HepG2 (cell line): Measurements from ENCODE around the gene APIP. TPM values are rescaled to one million over a fixed set of nuclear protein-coding genes. Genes with fewer than 3 reads are reported as not detected.

ENCODE experiments used
- DPF2 ChIP-seq: sonication (generic); formaldehyde crosslinking; IDR thresholded peaks from 2 replicates; pipeline ENCODE4 v1.4.0; 2020; ENCODE audit warnings: mild to moderate bottlenecking, low read depth, missing genetic modification reagents, borderline replicate concordance
- GZF1 ChIP-seq: sonication (generic); formaldehyde crosslinking; IDR thresholded peaks from 2 replicates; pipeline ENCODE4 v1.5.1; 2020; ENCODE audit warnings: mild to moderate bottlenecking, missing genetic modification reagents
- NR3C1 ChIP-seq: sonication (generic); formaldehyde crosslinking; IDR thresholded peaks from 2 replicates; pipeline ENCODE4 v1.4.0; 2020; ENCODE audit warnings: missing genetic modification reagents
- SOX6 ChIP-seq, 2 experiments: fragments of 450-650 bp in 1 of 2; sonication (generic) in 1 of 2; formaldehyde crosslinking in 1 of 2; IDR thresholded peaks; 2 replicates each; pipeline versions ENCODE4 v1.4.0 to v1.6.1; 2017 to 2020; ENCODE audit warnings: antibody characterized with exemption in 1 of 2, mild to moderate bottlenecking in 1 of 2, missing genetic modification reagents in 1 of 2
- ZFY ChIP-seq: sonication (generic); formaldehyde crosslinking; IDR thresholded peaks from 2 replicates; pipeline ENCODE4 v1.4.0; 2020; ENCODE audit warnings: missing genetic modification reagents
- polyA plus RNA-seq, 8 experiments: library from polyadenylated mRNA; depleted of rRNA in 3 of 8; stranded (reverse) in 7 of 8; unstranded in 1 of 8; fragments of >200 nt; fragmentation: Illumina TruSeq in 4 of 8; extraction: Trizol in 4 of 8; gene quantifications; 2 replicates each; pipeline versions ENCODE4 v1.2.1 to v1.2.3, GENCODE V29; 2011 to 2016; ENCODE audit warnings: low read depth in 4 of 8, missing spikeins in 1 of 8, mixed read lengths in 1 of 8; ENCODE audit not compliant: insufficient read depth in 1 of 8
- total RNA-seq, 5 experiments: library from RNA; depleted of rRNA; stranded (reverse); fragments of >200 nt; fragmentation: Illumina TruSeq; extraction: Trizol; gene quantifications; 2 replicates each; pipeline ENCODE4 v1.2.3, GENCODE V29; 2016; ENCODE audit warnings: low read depth in 1 of 5
- TF ChIP-seq, protein P1 (sequence below): sonication (generic); formaldehyde crosslinking; IDR thresholded peaks from 2 replicates; pipeline ENCODE4 v1.5.0; 2020; ENCODE audit warnings: mild to moderate bottlenecking, missing genetic modification reagents, borderline replicate concordance
- TF ChIP-seq, protein P2 (sequence below): sonication (generic); formaldehyde crosslinking; conservative IDR thresholded peaks from 2 replicates; pipeline ENCODE4 v1.4.0; 2020; ENCODE audit warnings: missing genetic modification reagents
- TF ChIP-seq, protein P3 (sequence below): sonication (generic); formaldehyde crosslinking; IDR thresholded peaks from 2 replicates; pipeline ENCODE4 v1.4.0; 2020; ENCODE audit warnings: missing genetic modification reagents; ENCODE audit errors: not compliant biosample characterization
- TF ChIP-seq, protein P4 (sequence below): sonication (generic); formaldehyde crosslinking; IDR thresholded peaks from 2 replicates; pipeline ENCODE4 v1.4.0; 2020; ENCODE audit warnings: missing genetic modification reagents

APIP gene
- total and polyA plus RNA-seq, 2 of the 13 experiments (the other 11 are each of a cell fraction or from before 2014, with no cell fraction given) = 16.9 to 31.0 TPM

DNA sequence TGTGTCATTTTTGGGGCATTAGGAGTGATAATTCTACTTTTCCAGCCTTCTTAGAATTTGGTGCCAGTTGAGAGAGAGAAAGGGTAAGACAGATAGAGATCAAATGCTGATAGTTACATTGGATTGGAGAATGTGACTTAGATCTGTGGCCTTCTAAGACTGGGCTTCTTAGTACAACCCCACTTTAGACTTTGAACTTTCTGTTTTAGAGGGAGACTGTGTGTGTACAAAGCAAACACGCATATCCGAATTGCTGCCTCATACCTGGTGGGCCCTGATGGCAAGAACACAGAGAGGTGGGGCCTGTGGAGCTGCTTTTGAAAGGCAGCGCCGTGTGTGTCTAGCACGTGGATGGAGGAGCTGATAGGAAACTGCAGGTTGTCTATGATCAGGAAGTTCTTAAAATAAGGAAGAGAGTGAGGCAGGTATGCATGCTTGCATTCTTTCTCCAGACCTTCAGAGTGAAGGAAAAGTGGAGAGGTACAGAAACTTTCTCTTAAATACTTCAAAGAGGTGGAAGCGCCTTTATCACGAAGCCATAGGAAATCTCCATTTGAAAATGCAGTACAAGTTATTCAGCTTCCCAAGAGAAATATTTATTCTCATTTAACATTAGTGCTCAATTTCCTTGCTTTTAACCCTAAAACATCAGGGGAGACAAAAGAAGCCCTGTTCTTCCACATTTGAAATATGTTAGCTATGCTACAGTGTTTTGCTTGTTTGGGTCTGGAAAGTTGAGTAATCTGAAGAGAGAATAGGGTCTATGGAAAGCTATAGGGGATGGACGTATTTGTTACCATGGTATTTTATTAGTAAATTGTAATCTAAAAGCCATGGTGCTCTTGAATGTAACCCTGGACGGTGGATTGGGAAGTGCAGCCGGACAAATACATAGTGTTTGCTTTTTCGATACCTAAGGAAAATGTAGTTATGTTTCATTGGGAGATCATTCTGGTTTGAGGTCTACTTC lies 13.9 kb upstream of the APIP start (continued):
- TF ChIP-seq, protein P1, sequence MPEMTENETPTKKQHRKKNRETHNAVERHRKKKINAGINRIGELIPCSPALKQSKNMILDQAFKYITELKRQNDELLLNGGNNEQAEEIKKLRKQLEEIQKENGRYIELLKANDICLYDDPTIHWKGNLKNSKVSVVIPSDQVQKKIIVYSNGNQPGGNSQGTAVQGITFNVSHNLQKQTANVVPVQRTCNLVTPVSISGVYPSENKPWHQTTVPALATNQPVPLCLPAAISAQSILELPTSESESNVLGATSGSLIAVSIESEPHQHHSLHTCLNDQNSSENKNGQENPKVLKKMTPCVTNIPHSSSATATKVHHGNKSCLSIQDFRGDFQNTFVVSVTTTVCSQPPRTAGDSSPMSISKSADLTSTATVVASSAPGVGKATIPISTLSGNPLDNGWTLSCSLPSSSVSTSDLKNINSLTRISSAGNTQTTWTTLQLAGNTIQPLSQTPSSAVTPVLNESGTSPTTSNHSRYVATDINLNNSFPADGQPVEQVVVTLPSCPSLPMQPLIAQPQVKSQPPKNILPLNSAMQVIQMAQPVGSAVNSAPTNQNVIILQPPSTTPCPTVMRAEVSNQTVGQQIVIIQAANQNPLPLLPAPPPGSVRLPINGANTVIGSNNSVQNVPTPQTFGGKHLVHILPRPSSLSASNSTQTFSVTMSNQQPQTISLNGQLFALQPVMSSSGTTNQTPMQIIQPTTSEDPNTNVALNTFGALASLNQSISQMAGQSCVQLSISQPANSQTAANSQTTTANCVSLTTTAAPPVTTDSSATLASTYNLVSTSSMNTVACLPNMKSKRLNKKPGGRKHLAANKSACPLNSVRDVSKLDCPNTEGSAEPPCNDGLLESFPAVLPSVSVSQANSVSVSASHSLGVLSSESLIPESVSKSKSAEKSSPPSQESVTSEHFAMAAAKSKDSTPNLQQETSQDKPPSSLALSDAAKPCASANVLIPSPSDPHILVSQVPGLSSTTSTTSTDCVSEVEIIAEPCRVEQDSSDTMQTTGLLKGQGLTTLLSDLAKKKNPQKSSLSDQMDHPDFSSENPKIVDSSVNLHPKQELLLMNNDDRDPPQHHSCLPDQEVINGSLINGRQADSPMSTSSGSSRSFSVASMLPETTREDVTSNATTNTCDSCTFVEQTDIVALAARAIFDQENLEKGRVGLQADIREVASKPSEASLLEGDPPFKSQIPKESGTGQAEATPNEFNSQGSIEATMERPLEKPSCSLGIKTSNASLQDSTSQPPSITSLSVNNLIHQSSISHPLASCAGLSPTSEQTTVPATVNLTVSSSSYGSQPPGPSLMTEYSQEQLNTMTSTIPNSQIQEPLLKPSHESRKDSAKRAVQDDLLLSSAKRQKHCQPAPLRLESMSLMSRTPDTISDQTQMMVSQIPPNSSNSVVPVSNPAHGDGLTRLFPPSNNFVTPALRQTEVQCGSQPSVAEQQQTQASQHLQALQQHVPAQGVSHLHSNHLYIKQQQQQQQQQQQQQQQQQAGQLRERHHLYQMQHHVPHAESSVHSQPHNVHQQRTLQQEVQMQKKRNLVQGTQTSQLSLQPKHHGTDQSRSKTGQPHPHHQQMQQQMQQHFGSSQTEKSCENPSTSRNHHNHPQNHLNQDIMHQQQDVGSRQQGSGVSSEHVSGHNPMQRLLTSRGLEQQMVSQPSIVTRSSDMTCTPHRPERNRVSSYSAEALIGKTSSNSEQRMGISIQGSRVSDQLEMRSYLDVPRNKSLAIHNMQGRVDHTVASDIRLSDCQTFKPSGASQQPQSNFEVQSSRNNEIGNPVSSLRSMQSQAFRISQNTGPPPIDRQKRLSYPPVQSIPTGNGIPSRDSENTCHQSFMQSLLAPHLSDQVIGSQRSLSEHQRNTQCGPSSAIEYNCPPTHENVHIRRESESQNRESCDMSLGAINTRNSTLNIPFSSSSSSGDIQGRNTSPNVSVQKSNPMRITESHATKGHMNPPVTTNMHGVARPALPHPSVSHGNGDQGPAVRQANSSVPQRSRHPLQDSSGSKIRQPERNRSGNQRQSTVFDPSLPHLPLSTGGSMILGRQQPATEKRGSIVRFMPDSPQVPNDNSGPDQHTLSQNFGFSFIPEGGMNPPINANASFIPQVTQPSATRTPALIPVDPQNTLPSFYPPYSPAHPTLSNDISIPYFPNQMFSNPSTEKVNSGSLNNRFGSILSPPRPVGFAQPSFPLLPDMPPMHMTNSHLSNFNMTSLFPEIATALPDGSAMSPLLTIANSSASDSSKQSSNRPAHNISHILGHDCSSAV (CRISPR knock-in tag) = no peak
- TF ChIP-seq DPF2 (CRISPR knock-in tag) (no peak; the same call in 1 of the 2 replicates), SOX6 (IDR thresholded peaks at IDR 0.05) (no peak), SOX6 (CRISPR knock-in tag; IDR thresholded peaks at IDR 0.05) (peak; percentile 93), NR3C1 (CRISPR knock-in tag) (no peak), GZF1 (CRISPR knock-in tag) (peak; percentile 55; the same call in 1 of the 2 replicates), ZFY (peak; percentile 79)
- TF ChIP-seq, protein P2, sequence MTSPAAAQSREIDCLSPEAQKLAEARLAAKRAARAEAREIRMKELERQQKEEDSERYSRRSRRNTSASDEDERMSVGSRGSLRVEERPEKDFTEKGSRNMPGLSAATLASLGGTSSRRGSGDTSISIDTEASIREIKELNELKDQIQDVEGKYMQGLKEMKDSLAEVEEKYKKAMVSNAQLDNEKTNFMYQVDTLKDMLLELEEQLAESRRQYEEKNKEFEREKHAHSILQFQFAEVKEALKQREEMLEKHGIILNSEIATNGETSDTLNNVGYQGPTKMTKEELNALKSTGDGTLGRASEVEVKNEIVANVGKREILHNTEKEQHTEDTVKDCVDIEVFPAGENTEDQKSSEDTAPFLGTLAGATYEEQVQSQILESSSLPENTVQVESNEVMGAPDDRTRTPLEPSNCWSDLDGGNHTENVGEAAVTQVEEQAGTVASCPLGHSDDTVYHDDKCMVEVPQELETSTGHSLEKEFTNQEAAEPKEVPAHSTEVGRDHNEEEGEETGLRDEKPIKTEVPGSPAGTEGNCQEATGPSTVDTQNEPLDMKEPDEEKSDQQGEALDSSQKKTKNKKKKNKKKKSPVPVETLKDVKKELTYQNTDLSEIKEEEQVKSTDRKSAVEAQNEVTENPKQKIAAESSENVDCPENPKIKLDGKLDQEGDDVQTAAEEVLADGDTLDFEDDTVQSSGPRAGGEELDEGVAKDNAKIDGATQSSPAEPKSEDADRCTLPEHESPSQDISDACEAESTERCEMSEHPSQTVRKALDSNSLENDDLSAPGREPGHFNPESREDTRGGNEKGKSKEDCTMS (CRISPR knock-in tag) = no peak
- TF ChIP-seq, protein P3, sequence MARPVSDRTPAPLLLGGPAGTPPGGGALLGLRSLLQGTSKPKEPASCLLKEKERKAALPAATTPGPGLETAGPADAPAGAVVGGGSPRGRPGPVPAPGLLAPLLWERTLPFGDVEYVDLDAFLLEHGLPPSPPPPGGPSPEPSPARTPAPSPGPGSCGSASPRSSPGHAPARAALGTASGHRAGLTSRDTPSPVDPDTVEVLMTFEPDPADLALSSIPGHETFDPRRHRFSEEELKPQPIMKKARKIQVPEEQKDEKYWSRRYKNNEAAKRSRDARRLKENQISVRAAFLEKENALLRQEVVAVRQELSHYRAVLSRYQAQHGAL (CRISPR knock-in tag) = no peak
- TF ChIP-seq, protein P4, sequence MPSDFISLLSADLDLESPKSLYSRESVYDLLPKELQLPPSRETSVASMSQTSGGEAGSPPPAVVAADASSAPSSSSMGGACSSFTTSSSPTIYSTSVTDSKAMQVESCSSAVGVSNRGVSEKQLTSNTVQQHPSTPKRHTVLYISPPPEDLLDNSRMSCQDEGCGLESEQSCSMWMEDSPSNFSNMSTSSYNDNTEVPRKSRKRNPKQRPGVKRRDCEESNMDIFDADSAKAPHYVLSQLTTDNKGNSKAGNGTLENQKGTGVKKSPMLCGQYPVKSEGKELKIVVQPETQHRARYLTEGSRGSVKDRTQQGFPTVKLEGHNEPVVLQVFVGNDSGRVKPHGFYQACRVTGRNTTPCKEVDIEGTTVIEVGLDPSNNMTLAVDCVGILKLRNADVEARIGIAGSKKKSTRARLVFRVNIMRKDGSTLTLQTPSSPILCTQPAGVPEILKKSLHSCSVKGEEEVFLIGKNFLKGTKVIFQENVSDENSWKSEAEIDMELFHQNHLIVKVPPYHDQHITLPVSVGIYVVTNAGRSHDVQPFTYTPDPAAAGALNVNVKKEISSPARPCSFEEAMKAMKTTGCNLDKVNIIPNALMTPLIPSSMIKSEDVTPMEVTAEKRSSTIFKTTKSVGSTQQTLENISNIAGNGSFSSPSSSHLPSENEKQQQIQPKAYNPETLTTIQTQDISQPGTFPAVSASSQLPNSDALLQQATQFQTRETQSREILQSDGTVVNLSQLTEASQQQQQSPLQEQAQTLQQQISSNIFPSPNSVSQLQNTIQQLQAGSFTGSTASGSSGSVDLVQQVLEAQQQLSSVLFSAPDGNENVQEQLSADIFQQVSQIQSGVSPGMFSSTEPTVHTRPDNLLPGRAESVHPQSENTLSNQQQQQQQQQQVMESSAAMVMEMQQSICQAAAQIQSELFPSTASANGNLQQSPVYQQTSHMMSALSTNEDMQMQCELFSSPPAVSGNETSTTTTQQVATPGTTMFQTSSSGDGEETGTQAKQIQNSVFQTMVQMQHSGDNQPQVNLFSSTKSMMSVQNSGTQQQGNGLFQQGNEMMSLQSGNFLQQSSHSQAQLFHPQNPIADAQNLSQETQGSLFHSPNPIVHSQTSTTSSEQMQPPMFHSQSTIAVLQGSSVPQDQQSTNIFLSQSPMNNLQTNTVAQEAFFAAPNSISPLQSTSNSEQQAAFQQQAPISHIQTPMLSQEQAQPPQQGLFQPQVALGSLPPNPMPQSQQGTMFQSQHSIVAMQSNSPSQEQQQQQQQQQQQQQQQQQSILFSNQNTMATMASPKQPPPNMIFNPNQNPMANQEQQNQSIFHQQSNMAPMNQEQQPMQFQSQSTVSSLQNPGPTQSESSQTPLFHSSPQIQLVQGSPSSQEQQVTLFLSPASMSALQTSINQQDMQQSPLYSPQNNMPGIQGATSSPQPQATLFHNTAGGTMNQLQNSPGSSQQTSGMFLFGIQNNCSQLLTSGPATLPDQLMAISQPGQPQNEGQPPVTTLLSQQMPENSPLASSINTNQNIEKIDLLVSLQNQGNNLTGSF (CRISPR knock-in tag) = no peak
